HG03565 (cell line): ENCODE data around the gene MSANTD2.

Experiments
- ATAC-seq: cut with Tn5 transposase; IDR thresholded peaks from one replicate; pipeline ENCODE4 v1.9.1; 2021; ENCODE audit warnings: mild to moderate bottlenecking, moderate library complexity; ENCODE audit not compliant: unreplicated experiment

The MSANTD2 gene

DNA sequence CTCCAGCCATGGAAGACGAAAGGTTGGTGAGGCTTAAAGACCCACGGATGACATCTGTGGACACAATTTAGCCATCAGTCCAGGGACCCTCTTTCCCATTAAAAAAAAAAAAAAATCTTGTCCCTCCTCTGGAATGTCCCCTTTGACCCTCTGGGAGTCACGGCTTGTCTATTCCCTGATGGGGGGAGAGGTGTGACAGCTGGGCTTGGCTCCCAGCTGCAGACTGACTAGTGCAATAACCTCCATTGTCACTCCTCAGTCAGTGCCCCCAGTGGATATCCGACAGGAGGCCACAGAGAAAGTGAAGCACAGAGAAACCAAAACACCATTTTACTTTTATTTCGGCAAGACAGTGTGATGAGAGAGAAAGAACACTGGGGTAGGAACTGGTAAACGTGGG, 45.5 kb downstream of the MSANTD2 start:
- ATAC-seq: no peak

DNA sequence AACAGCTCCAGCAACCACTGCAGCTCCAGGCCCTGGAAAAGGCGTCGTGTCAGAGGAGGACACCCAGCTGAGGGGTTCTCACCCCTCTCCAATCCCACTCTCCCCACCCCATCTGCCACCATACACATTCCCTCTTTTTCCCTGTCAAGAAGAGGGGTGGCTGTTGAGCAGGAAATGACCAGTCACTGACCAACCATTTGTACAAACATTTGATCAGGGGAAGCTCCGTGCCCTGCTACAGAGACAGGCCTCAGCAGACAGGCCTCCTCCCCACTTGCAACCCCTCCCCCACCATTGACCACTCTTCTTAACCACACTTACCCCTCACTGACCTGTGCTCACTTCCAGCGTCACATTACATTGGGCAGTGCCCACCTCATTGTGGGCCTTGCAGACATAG, 45.9 kb downstream of the MSANTD2 start:
- no peak for ATAC-seq

GRCh38 chr11:124753624-124754023, 46.6 kb downstream of the MSANTD2 start:
- ATAC-seq: no peak

DNA sequence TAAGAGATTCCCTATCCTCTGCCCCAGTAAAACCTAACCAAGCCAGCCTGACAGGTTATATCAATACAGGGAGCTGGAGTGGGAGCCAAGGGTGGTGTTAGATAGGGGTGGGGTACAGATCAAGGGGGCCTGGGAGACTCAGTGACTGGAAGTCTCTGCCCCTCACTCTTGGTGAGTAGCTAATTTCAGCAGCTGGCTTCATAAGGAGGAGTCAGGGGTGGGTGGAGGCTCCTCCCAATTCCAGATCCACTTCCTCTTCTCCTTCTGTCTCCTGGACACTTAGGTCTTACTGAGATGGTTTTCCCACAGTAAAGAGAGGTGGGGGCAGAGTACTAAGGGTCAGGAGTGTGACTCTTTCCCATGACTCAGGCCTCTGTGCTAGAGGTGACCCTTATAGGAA, 47.0 kb downstream of the MSANTD2 start:
- no peak for ATAC-seq

- no peak for ATAC-seq
Measured at GRCh38 chr11:124752471-124753102, 47.6 kb downstream of the MSANTD2 start.

DNA sequence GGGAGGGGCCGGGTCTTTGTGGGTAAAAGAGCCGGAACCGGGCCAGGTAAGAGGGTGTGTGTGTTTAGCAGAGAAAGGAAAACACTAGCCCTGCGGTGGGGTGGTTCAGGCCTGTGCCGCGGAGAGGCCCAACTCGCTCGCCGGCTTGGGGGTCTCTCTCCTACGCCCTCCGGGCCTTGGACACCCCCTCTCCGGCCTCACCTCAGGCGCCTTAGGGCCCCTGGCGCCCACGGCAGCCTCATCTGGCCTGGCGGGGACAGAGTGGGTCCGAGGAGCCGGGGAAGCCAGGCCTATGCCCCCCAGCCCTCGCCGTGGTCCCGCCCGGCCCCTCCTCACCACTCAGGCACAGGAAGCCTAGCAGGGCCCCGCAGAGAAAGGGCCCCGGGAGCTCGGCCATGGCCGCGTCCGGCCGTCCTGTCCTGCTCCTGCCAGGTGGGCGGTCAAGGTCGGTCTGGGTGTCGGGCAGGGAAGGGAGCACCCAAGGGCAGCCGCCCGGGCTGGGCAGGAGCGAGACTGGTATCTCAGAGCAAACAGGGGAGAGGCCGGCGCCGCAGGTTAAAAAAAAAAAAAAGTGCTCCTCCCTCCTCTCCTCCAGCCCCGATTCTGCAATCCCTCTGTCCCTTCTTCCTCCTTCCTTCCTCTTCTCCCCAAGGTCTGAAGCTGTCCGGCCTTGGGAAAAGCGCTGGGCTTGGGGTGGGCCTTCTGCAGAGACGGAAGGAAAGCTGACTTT, 48.3 kb downstream of the MSANTD2 start, which contains the start of gene VSIG2:
Gene VSIG2 (minus strand): TSS at position 515 of the 730 bp plus-strand sequence. CDS start 118 bp downstream, at position 397.
- ATAC-seq: no peak

DNA sequence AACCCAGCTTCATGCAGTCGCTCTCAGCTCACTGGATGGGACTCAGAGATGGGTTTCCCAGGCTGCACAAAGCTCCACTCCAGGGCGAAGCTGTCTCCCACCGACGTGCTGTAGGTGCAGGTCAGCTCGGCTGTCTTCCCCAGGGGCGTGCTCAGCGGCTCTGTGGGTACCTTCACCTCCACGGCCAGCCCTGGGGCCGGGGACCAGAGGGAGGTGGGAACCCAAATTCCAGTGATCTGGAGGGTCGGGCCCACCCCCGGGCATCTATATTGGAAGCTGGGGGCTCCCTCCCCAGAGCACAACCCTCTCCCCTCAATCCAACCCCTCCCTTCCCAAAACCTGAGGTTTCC, 48.8 kb downstream of the MSANTD2 start:
- no peak for ATAC-seq

GRCh38 chr11:124749912-124750311, 50.3 kb downstream of the MSANTD2 start:
- ATAC-seq: no peak

- ATAC-seq: no peak
Measured at GRCh38 chr11:124748481-124749343, 51.5 kb downstream of the MSANTD2 start.

GRCh38 chr11:124748100-124748418, 52.1 kb downstream of the MSANTD2 start:
- no peak for ATAC-seq

GRCh38 chr11:124747406-124748099, 52.7 kb downstream of the MSANTD2 start:
- no peak for ATAC-seq

DNA sequence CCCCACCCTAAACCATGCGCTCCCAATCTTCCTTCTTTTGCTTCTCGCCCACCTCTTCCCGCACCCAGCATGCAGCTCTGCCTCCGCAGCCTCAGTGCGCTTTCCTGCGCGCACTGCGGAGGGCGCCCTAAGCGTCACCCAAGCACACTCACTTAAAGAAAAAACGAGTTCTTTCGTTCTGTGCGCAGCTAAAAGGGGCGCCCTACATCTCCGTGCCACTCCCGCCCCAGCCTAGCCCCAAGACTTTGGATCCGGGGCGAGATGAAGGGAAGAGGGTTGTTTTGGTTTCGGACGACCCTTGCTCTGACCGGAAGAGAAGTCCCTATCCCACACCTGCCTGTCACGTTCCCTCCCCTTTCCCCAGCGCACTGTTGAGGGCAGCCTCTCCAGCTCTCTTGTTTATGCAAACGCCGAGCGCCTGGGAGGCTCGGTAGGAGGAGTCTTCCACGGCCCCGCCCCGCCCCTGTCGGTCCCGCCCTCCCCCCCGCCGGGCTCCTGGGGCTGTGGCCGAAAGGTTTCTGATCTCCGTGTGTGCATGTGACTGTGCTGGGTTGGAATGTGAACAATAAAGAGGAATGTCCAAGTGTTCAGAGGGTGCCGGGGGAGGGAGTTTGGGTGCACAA, 53.5 kb downstream of the MSANTD2 start:
- peak; percentile 91 for ATAC-seq

DNA sequence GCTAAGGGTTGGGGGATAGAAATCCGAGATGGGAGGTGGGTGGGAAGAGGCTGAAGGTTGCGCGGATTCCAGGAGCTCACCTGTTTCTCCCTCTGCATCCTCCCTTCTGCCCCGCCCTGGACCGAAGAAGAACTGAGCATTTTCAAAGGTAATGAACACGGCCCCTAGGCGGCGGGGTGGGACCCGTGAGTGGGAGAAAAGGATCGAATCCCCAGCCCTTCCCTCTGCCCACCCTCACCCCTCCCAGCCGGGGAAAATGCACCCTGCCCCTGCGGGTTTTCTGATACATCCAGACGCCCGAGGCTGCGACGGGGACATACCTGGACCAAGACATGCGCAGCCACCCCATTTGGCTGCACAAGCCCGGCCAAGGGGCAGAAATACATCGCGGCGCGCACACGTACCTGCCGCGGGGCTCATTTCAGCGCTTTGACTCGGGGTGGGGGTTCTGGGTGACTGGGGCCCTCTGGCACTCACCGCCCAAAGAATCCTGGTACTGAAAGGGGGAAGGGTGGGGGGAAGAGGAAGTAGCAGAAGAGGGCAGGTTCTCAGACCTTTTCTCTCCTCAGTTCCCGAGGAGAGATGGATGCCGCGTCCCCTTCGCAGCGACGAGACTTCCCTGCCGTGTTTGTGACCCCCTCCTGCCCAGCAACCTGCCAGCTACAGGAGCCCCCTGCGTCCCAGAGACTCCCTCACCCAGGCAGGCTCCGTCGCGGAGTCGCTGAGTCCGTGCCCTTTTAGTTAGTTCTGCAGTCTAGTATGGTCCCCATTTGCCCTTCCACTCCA, 54.2 kb downstream of the MSANTD2 start:
- ATAC-seq: no peak

DNA sequence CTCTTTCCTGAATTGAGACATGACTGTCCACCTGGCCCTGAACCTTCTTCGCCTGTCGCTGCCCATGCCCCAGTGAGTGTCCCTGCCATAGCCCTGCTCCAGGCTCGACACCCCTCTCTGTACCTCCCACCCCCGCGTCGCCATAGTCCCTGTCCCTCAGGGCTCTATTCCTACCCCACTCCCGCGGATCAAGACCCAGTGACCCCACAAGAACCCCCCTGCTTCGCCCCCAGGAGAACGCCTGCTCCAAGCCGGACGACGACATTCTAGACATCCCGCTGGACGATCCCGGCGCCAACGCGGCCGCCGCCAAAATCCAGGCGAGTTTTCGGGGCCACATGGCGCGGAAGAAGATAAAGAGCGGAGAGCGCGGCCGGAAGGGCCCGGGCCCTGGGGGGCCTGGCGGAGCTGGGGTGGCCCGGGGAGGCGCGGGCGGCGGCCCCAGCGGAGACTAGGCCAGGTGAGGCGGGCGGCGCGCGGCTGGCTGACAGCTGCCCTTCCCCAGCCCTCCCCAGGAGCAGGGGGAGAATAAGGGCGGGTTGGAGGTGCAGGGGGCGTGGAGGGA, 54.9 kb downstream of the MSANTD2 start:
- no peak for ATAC-seq

DNA sequence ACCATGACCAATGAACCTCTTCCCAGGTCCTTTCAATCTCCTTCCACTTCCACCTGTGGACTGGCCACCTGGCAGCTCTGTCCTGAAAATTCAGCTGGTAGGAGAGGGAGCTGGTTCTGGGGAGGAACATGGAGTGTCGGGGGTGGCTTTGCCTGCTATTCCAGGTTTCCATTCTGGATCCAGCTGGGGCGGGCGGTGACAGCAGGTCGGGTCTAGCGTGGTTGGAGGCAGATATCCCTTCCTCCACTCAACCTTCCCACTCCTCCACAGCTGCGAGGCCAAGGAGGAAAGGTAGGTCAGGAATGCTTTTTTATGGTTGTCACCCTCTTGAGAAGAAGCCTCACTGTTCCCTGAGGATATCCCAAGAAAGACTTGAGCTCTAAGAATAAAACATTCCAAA, 57.2 kb downstream of the MSANTD2 start:
- no peak for ATAC-seq

- no peak for ATAC-seq
Measured at GRCh38 chr11:124742555-124742954, 57.7 kb downstream of the MSANTD2 start.

DNA sequence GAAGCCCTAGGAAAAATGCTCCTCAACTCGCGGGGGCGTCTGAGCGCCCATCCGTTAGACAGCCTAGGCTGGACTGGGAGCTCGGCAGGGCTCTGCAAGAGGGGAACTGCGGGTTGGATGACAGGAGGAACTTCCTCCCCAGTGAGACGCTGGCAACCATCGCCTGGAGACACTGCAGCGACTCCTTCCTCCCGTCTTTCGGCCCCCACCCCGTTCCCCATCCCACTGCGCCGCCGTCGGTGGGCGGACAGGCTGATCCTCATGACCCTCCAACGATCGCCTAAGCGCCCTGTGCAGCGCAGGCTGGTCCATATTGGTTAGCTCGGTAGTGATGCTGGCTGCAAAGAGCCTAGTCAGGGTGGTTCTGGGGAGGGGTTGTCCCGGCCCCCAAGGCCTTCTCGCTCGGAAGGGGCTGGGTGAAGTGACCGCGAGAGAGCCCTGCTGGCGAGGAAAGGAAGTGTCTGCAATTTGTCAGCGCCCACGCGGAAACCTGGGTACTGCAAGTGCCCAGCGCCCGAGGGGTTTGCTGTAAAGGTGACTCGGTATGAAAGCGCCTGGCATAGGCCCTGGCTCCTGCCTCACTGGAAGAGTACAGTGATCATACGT, 59.8 kb downstream of the MSANTD2 start:
- ATAC-seq: peak; percentile 32

DNA sequence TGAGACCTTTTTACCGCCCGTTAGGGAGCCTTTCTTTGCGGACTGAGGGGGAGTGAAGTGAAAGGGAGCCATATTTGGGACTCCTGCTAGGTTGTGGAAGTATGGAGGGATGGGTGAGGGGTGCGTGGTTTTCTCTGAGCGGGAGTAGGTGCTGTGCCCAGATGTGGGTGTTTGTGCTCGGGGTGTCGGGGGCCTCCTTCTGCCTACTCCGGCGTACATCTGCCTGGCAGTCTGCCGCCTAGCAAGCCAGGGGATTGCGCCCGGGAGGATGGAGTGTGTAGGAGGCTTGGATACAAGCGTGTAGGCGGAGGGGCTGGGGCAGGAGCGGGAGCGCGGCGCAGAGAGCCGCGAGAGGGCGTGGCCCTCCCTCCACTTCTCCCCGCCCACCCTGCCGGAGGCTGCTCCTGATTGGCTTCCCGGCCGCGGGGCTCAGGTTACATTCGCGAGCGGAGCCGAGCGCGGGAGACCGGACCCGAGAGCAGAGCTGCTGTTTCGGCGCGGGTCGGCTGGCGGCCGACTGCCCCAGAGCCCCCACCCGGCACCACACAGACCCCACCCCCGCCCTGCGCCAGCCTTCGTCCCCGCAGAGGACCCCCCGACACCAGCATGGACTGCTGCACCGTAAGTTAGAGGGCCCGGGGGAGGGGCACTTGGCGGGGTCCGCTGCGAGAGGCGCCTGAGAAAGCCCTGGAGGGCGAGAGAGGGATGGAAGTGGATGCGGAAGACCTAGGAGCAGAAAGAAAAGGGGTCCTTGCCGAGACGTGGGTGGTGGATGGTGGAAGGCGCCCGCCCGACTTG, 60.5 kb downstream of the MSANTD2 start, which contains the start of gene NRGN:
Gene NRGN (plus strand): TSS at position 464 of the 798 bp plus-strand sequence. CDS start 143 bp downstream, at position 607.
- peak; percentile 97 for ATAC-seq
